Spleen (tissue), 7 donors: ENCODE results near the gene ARMC9.

Experiments used
- POLR2A ChIP-seq, 3 donors: fragments of 450-650 bp; IDR thresholded peaks; one replicate each; pipeline ENCODE4 v1.5.1; 2017; ENCODE audit warnings: antibody characterized with exemption in 3 of 3, mild to moderate bottlenecking in 1 of 3
- TF ChIP-seq, protein P1 (sequence below), 11 experiments: fragments of 200-600 bp in 7 of 11; fragments of 450-650 bp in 4 of 11; sonication (generic) in 4 of 11; IDR thresholded peaks in 8 of 11; conservative IDR thresholded peaks in 3 of 11; 1 replicate in 7 of 11; 2 replicates in 4 of 11; pipeline versions ENCODE4 v1.4.0 to v1.8.0; 2016 to 2021; ENCODE audit warnings: antibody characterized with exemption in 11 of 11, inconsistent platforms in 4 of 11, mild to moderate bottlenecking in 1 of 11
- donor health status: DM: no; HTN: no; CAD: no; lungs with moderate emphysema.
- donor health status: DM: no; HTN: no; CAD: no.
- donor health status: DM: no; HTN: no; CAD: no.

GRCh38 chr2:231250698-231251097 lies 52.3 kb downstream of the ARMC9 start:
- TF ChIP-seq, protein P1, sequence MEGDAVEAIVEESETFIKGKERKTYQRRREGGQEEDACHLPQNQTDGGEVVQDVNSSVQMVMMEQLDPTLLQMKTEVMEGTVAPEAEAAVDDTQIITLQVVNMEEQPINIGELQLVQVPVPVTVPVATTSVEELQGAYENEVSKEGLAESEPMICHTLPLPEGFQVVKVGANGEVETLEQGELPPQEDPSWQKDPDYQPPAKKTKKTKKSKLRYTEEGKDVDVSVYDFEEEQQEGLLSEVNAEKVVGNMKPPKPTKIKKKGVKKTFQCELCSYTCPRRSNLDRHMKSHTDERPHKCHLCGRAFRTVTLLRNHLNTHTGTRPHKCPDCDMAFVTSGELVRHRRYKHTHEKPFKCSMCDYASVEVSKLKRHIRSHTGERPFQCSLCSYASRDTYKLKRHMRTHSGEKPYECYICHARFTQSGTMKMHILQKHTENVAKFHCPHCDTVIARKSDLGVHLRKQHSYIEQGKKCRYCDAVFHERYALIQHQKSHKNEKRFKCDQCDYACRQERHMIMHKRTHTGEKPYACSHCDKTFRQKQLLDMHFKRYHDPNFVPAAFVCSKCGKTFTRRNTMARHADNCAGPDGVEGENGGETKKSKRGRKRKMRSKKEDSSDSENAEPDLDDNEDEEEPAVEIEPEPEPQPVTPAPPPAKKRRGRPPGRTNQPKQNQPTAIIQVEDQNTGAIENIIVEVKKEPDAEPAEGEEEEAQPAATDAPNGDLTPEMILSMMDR (IDR thresholded peaks at IDR 0.05 in 8 of 11, conservative IDR thresholded peaks at IDR 0.05 in 3 of 11), result no peak
- TF ChIP-seq POLR2A (IDR thresholded peaks at IDR 0.05), result no peak
